ENCODE measurements around the gene TECTA. TPM values are rescaled to one million over a fixed set of nuclear protein-coding genes. Genes with fewer than 3 reads are reported as not detected.

Gene TECTA
- polyA plus RNA-seq, 4 donors = 1.7 to 2.5 (median 2.1) TPM

GRCh38 chr11:121122328-121122727 is 21.3 kb downstream of the TECTA start:
- DNase-seq (ENCODE audit: low read depth in 4 of 4, low spot score in 3 of 4) = no peak

GRCh38 chr11:121123496-121124069 is 22.5 kb downstream of the TECTA start:
- DNase-seq (ENCODE audit: low read depth in 4 of 4, low spot score in 3 of 4) = no peak

- no peak for DNase-seq (ENCODE audit: low read depth in 4 of 4, low spot score in 3 of 4)
These were observed 26.8 kb downstream of the TECTA start for GRCh38 chr11:121127809-121128208.

GRCh38 chr11:121129362-121130340 is 28.6 kb downstream of the TECTA start:
- DNase-seq (ENCODE audit: low read depth in 4 of 4, low spot score in 3 of 4) = no peak

GRCh38 chr11:121131656-121132055 is 30.6 kb downstream of the TECTA start:
- DNase-seq (ENCODE audit: low read depth in 4 of 4, low spot score in 3 of 4) = no peak

GRCh38 chr11:121132211-121132976 is 31.4 kb downstream of the TECTA start:
- no peak for DNase-seq (ENCODE audit: low read depth in 4 of 4, low spot score in 3 of 4)

GRCh38 chr11:121134741-121135312 is 33.8 kb downstream of the TECTA start:
- no peak for DNase-seq (ENCODE audit: low read depth in 4 of 4, low spot score in 3 of 4)

GRCh38 chr11:121137005-121137404 is 36.0 kb downstream of the TECTA start:
- no peak for DNase-seq (ENCODE audit: low read depth in 4 of 4, low spot score in 3 of 4)

- no peak for DNase-seq (ENCODE audit: low read depth in 4 of 4, low spot score in 3 of 4)
These were observed 37.2 kb downstream of the TECTA start for GRCh38 chr11:121138259-121138658.

GRCh38 chr11:121140369-121140768 is 39.3 kb downstream of the TECTA start:
- DNase-seq (ENCODE audit: low read depth in 4 of 4, low spot score in 3 of 4) = no peak

GRCh38 chr11:121141066-121141465 is 40.0 kb downstream of the TECTA start:
- DNase-seq (ENCODE audit: low read depth in 4 of 4, low spot score in 3 of 4) = no peak

- no peak for DNase-seq (ENCODE audit: low read depth in 4 of 4, low spot score in 3 of 4)
These were observed 42.9 kb downstream of the TECTA start for GRCh38 chr11:121143921-121144320.

- DNase-seq (ENCODE audit: low read depth in 4 of 4, low spot score in 3 of 4) = no peak
These were observed 43.7 kb downstream of the TECTA start for GRCh38 chr11:121144723-121145122.

- DNase-seq (ENCODE audit: low read depth in 4 of 4, low spot score in 3 of 4) = no peak
These were observed 44.8 kb downstream of the TECTA start for GRCh38 chr11:121145826-121146225.

- no peak for DNase-seq (ENCODE audit: low read depth in 4 of 4, low spot score in 3 of 4)
These were observed 48.1 kb downstream of the TECTA start for GRCh38 chr11:121149116-121149515.

- DNase-seq (ENCODE audit: low read depth in 4 of 4, low spot score in 3 of 4) = no peak
These were observed 50.2 kb downstream of the TECTA start for GRCh38 chr11:121151207-121151688.

- no peak for DNase-seq (ENCODE audit: low read depth in 4 of 4, low spot score in 3 of 4)
These were observed 51.7 kb downstream of the TECTA start for GRCh38 chr11:121152764-121153163.

- no peak for DNase-seq (ENCODE audit: low read depth in 4 of 4, low spot score in 3 of 4)
These were observed 52.4 kb downstream of the TECTA start for GRCh38 chr11:121153472-121153871.

- DNase-seq (ENCODE audit: low read depth in 4 of 4, low spot score in 3 of 4) = no peak
These were observed 53.7 kb downstream of the TECTA start for GRCh38 chr11:121154486-121155314.

GRCh38 chr11:121157756-121158155 is 56.7 kb downstream of the TECTA start:
- no peak for DNase-seq (ENCODE audit: low read depth in 4 of 4, low spot score in 3 of 4)

Data from left renal pelvis (tissue), 4 donors.